ENCODE data around the gene IRAK2.

IRAK2 gene

GRCh38 chr3:10278501-10278900 lies 113.8 kb downstream of the IRAK2 start:
- Histone ChIP-seq H3K4me1 (ENCODE audit: control insufficient read depth in 1 of 2, insufficient read depth in 2 of 2, low read length in 2 of 2) (peaks cover 0 to 16% of the 10 kb centered on the region in 2 donors), H3K27ac (ENCODE audit: low read length) (no peak overlapping the region), H3K9me3 (ENCODE audit: control insufficient read depth in 1 of 2, low read length in 2 of 2) (no peaks in the 10 kb centered on the region), H3K36me3 (ENCODE audit: control insufficient read depth in 1 of 2, insufficient read depth in 2 of 2, low read length in 2 of 2) (peaks cover 51 to 52% of the 10 kb centered on the region in 2 donors), H3K27me3 (ENCODE audit: low read depth, low read length) (no peaks in the 10 kb centered on the region), H3K4me3 (ENCODE audit: low read depth in 1 of 2, low read length in 2 of 2) (no peak overlapping the region)

- Histone ChIP-seq H3K9me3 (ENCODE audit: control insufficient read depth in 1 of 2, low read length in 2 of 2) (no peaks in the 10 kb centered on the region), H3K36me3 (ENCODE audit: control insufficient read depth in 1 of 2, insufficient read depth in 2 of 2, low read length in 2 of 2) (peaks cover 51 to 57% of the 10 kb centered on the region in 2 donors), H3K4me3 (ENCODE audit: low read depth in 1 of 2, low read length in 2 of 2) (no peak overlapping the region), H3K27ac (ENCODE audit: low read length) (no peak overlapping the region), H3K4me1 (ENCODE audit: control insufficient read depth in 1 of 2, insufficient read depth in 2 of 2, low read length in 2 of 2) (peaks cover 0 to 7% of the 10 kb centered on the region in 2 donors), H3K27me3 (ENCODE audit: low read depth, low read length) (no peaks in the 10 kb centered on the region)
Observed at GRCh38 chr3:10279384-10280176, 114.9 kb downstream of the IRAK2 start.

- H3K4me3 ChIP-seq (ENCODE audit: low read depth in 1 of 2, low read length in 2 of 2), result no peak overlapping the region
- no peaks in the 10 kb centered on the region for H3K9me3 ChIP-seq (ENCODE audit: control insufficient read depth in 1 of 2, low read length in 2 of 2)
- no peak overlapping the region for H3K27ac ChIP-seq (ENCODE audit: low read length)
- H3K27me3 ChIP-seq (ENCODE audit: low read depth, low read length), result no peaks in the 10 kb centered on the region
- H3K4me1 ChIP-seq (ENCODE audit: control insufficient read depth in 1 of 2, insufficient read depth in 2 of 2, low read length in 2 of 2), result peaks cover 0 to 5% of the 10 kb centered on the region in 2 donors
- peaks cover 51 to 57% of the 10 kb centered on the region in 2 donors for H3K36me3 ChIP-seq (ENCODE audit: control insufficient read depth in 1 of 2, insufficient read depth in 2 of 2, low read length in 2 of 2)
Observed at GRCh38 chr3:10280177-10280529, 115.4 kb downstream of the IRAK2 start.

GRCh38 chr3:10280571-10280970 lies 115.9 kb downstream of the IRAK2 start:
- no peak overlapping the region for H3K4me3 ChIP-seq (ENCODE audit: low read depth in 1 of 2, low read length in 2 of 2)
- peaks cover 51 to 57% of the 10 kb centered on the region in 2 donors for H3K36me3 ChIP-seq (ENCODE audit: control insufficient read depth in 1 of 2, insufficient read depth in 2 of 2, low read length in 2 of 2)
- no peaks in the 10 kb centered on the region for H3K27me3 ChIP-seq (ENCODE audit: low read depth, low read length)
- H3K27ac ChIP-seq (ENCODE audit: low read length), result no peak overlapping the region
- H3K4me1 ChIP-seq (ENCODE audit: control insufficient read depth in 1 of 2, insufficient read depth in 2 of 2, low read length in 2 of 2), result peaks cover 0 to 5% of the 10 kb centered on the region in 2 donors
- H3K9me3 ChIP-seq (ENCODE audit: control insufficient read depth in 1 of 2, low read length in 2 of 2), result no peaks in the 10 kb centered on the region

GRCh38 chr3:10281951-10282350 lies 117.2 kb downstream of the IRAK2 start:
- Histone ChIP-seq H3K27me3 (ENCODE audit: low read depth, low read length) (no peaks in the 10 kb centered on the region), H3K4me1 (ENCODE audit: control insufficient read depth in 1 of 2, insufficient read depth in 2 of 2, low read length in 2 of 2) (peaks cover 0 to 5% of the 10 kb centered on the region in 2 donors), H3K9me3 (ENCODE audit: control insufficient read depth in 1 of 2, low read length in 2 of 2) (no peaks in the 10 kb centered on the region), H3K36me3 (ENCODE audit: control insufficient read depth in 1 of 2, insufficient read depth in 2 of 2, low read length in 2 of 2) (peaks cover 47 to 55% of the 10 kb centered on the region in 2 donors), H3K27ac (ENCODE audit: low read length) (no peak overlapping the region), H3K4me3 (ENCODE audit: low read depth in 1 of 2, low read length in 2 of 2) (no peak overlapping the region)

GRCh38 chr3:10283638-10284037 lies 118.9 kb downstream of the IRAK2 start:
- Histone ChIP-seq H3K27ac (ENCODE audit: low read length) (no peak overlapping the region), H3K9me3 (ENCODE audit: control insufficient read depth in 1 of 2, low read length in 2 of 2) (no peaks in the 10 kb centered on the region), H3K4me3 (ENCODE audit: low read depth in 1 of 2, low read length in 2 of 2) (no peak overlapping the region), H3K36me3 (ENCODE audit: control insufficient read depth in 1 of 2, insufficient read depth in 2 of 2, low read length in 2 of 2) (peaks cover 45 to 49% of the 10 kb centered on the region in 2 donors), H3K4me1 (ENCODE audit: control insufficient read depth in 1 of 2, insufficient read depth in 2 of 2, low read length in 2 of 2) (peaks cover 0 to 5% of the 10 kb centered on the region in 2 donors), H3K27me3 (ENCODE audit: low read depth, low read length) (no peaks in the 10 kb centered on the region)

- H3K27me3 ChIP-seq (ENCODE audit: low read depth, low read length), result no peaks in the 10 kb centered on the region
- no peaks in the 10 kb centered on the region for H3K9me3 ChIP-seq (ENCODE audit: control insufficient read depth in 1 of 2, low read length in 2 of 2)
- H3K27ac ChIP-seq (ENCODE audit: low read length), result no peak overlapping the region
- H3K36me3 ChIP-seq (ENCODE audit: control insufficient read depth in 1 of 2, insufficient read depth in 2 of 2, low read length in 2 of 2), result peaks cover 44 to 48% of the 10 kb centered on the region in 2 donors
- H3K4me3 ChIP-seq (ENCODE audit: low read depth in 1 of 2, low read length in 2 of 2), result no peak overlapping the region
- peaks cover 0 to 5% of the 10 kb centered on the region in 2 donors for H3K4me1 ChIP-seq (ENCODE audit: control insufficient read depth in 1 of 2, insufficient read depth in 2 of 2, low read length in 2 of 2)
Observed at GRCh38 chr3:10284496-10284895, 119.8 kb downstream of the IRAK2 start.

GRCh38 chr3:10285272-10286132 lies 120.8 kb downstream of the IRAK2 start:
- Histone ChIP-seq H3K27me3 (ENCODE audit: low read depth, low read length) (no peaks in the 10 kb centered on the region), H3K4me1 (ENCODE audit: control insufficient read depth in 1 of 2, insufficient read depth in 2 of 2, low read length in 2 of 2) (peaks cover 0 to 5% of the 10 kb centered on the region in 2 donors), H3K27ac (ENCODE audit: low read length) (no peak overlapping the region), H3K9me3 (ENCODE audit: control insufficient read depth in 1 of 2, low read length in 2 of 2) (no peaks in the 10 kb centered on the region), H3K4me3 (ENCODE audit: low read depth in 1 of 2, low read length in 2 of 2) (no peak overlapping the region), H3K36me3 (ENCODE audit: control insufficient read depth in 1 of 2, insufficient read depth in 2 of 2, low read length in 2 of 2) (peaks cover 36 to 42% of the 10 kb centered on the region in 2 donors)

- Histone ChIP-seq H3K27ac (ENCODE audit: low read length) (no peak overlapping the region), H3K36me3 (ENCODE audit: control insufficient read depth in 1 of 2, insufficient read depth in 2 of 2, low read length in 2 of 2) (peaks cover 31 to 36% of the 10 kb centered on the region in 2 donors), H3K27me3 (ENCODE audit: low read depth, low read length) (no peaks in the 10 kb centered on the region), H3K4me1 (ENCODE audit: control insufficient read depth in 1 of 2, insufficient read depth in 2 of 2, low read length in 2 of 2) (peaks cover 0 to 5% of the 10 kb centered on the region in 2 donors), H3K9me3 (ENCODE audit: control insufficient read depth in 1 of 2, low read length in 2 of 2) (no peaks in the 10 kb centered on the region), H3K4me3 (ENCODE audit: low read depth in 1 of 2, low read length in 2 of 2) (no peak overlapping the region)
Observed at GRCh38 chr3:10286133-10286524, 121.4 kb downstream of the IRAK2 start.

- Histone ChIP-seq H3K36me3 (ENCODE audit: control insufficient read depth in 1 of 2, insufficient read depth in 2 of 2, low read length in 2 of 2) (peaks cover 36 to 38% of the 10 kb centered on the region in 2 donors), H3K4me3 (ENCODE audit: low read depth in 1 of 2, low read length in 2 of 2) (no peak overlapping the region), H3K27me3 (ENCODE audit: low read depth, low read length) (no peaks in the 10 kb centered on the region), H3K9me3 (ENCODE audit: control insufficient read depth in 1 of 2, low read length in 2 of 2) (no peaks in the 10 kb centered on the region), H3K27ac (ENCODE audit: low read length) (no peak overlapping the region), H3K4me1 (ENCODE audit: control insufficient read depth in 1 of 2, insufficient read depth in 2 of 2, low read length in 2 of 2) (peaks cover 0 to 5% of the 10 kb centered on the region in 2 donors)
Observed at GRCh38 chr3:10286596-10287295, 122.0 kb downstream of the IRAK2 start.

All from muscle layer of duodenum (tissue), 2 donors.